Measurements from ENCODE around the gene MACROH2A2.

MACROH2A2 gene

DNA sequence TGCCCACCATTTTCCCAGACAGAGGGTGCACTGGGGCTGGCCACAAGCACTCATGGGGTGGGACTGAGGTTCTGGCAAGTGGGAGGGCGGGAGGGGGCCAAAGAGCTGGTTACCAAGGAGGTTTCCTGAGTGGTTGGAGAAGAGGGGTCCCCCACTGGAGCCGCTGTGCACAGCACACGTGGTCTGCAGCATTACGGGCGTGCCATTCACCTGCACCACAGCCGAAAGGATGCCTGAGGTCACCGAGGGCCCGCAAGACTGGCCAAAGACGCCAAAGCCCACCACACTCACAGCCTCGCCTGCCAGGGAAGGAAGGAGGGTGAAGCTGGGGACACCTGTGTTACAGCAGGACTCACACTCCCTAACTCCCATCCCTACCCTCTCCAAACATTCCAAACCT lies 89.9 kb downstream of the MACROH2A2 start:
- TF ChIP-seq, protein P1, sequence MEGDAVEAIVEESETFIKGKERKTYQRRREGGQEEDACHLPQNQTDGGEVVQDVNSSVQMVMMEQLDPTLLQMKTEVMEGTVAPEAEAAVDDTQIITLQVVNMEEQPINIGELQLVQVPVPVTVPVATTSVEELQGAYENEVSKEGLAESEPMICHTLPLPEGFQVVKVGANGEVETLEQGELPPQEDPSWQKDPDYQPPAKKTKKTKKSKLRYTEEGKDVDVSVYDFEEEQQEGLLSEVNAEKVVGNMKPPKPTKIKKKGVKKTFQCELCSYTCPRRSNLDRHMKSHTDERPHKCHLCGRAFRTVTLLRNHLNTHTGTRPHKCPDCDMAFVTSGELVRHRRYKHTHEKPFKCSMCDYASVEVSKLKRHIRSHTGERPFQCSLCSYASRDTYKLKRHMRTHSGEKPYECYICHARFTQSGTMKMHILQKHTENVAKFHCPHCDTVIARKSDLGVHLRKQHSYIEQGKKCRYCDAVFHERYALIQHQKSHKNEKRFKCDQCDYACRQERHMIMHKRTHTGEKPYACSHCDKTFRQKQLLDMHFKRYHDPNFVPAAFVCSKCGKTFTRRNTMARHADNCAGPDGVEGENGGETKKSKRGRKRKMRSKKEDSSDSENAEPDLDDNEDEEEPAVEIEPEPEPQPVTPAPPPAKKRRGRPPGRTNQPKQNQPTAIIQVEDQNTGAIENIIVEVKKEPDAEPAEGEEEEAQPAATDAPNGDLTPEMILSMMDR (IDR thresholded peaks at IDR 0.05; ENCODE audit: insufficient read depth, low read depth, low read length, missing control alignments): no peak
- no peak for DNase-seq (ENCODE audit: low read depth)
- H3K4me3 ChIP-seq (ENCODE audit: low read length): no peak overlapping the region

DNA sequence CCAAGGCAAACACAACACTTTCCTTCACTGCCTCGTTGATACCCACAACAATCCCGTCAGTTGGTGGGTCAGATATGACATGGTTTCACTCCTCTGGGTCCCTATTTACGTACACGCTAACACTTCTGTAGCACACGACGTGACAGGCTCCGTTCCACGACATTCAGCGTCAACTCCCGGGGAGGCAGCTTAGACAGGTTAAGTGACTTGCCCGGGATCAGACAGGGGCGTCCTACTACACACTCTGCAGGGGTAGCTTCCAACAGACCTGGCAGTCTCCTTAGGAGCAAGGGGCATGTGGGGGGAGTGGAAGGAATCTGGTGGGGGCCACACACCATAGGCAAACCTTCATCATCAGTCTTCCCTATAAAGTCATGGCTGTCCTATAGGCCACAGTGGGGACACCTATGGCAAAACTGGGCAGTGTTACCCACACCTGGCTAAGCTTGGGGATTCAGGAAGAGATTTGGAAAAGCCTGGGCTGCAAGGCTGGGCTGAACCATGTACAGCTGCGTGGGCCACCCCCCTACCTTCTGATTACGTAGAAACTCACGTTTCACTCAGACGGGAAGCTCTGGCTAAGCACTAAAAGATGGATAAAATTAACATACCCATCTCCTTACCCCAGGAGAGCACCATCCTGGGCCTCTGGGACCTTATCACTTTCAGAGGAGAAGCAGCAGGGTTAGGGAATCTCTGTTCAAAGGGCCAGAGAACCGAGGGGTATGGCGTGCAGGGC lies 91.9 kb downstream of the MACROH2A2 start:
- TF ChIP-seq, protein P1 (IDR thresholded peaks at IDR 0.05; ENCODE audit: insufficient read depth, low read depth, low read length, missing control alignments): no peak
- peak overlapping the region; percentile 77 for H3K4me3 ChIP-seq (ENCODE audit: low read length)

DNA sequence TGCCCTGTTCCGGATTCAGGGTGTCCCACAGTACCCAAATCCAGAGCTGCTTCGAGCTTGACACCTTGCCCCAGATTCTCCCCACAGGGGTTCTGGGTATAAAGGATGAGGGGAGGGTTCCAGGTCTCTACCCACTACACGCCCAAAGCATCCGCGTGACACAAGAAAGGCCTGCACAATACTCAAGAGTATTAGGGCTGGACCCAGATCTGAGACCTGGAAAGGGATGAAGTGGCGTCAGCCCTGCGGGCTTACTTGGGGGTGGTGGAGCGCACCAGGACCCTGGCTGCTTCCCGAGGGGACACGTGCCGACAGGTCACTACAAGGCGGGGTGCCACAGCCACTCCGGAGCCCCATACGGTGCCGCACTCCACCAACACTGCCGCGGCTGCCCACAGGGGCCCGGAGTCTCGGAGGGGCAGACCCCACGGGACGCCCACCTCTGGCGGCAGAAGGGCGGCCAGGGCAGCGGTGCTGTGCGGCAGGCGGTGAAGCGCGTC lies 92.6 kb downstream of the MACROH2A2 start:
- H3K4me3 ChIP-seq (ENCODE audit: low read length): peak overlapping the region; percentile 77
- DNase-seq (ENCODE audit: low read depth): peak; percentile 13
- TF ChIP-seq, protein P1 (IDR thresholded peaks at IDR 0.05; ENCODE audit: insufficient read depth, low read depth, low read length, missing control alignments): no peak

More for the DNA sequence above, 91.9 kb downstream of the MACROH2A2 start:
- no peak for DNase-seq (ENCODE audit: low read depth)

DNA sequence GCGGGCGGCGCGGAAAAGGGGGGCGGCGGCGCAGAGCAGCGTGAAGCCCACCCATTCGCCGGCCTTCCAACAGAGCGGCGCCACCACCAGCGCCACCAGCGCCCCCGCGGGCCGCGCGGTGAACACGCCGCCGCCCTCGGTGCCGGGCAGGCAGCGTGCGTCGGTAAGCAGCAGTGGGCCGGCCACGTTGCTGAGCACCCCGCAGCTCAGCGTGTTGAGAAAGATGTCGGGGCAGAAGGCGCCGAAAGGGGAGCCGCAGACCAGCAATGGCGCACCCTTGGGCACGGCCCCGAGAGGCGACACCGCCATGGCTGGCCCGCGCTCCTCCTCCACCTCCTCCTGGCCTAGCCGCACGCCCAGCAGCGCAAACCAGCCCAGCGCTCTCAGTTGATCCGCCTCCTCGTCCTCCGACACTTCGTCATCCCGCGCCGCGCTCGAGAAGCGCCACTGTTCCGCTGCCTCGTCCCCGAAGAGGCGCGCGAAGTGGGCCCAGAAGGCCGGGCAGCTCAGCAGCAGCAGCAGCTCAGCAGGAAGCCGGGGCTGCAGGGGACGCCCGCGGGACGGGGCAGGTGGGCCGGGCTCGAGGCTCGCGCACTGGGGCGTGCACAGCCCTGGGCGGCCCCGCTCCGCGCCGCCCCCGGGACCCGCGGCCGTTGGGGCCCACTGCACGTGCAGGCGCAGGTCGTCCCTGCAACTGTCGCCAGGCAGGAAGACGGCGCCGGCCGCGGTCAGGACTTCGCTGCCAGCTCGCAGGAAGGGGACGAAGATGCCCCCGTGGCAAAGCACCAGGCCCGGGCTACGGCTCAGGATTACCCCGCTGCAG lies 93.2 kb downstream of the MACROH2A2 start:
- H3K4me3 ChIP-seq (ENCODE audit: low read length): peak overlapping the region; percentile 77
- peak; percentile 79 for DNase-seq (ENCODE audit: low read depth)
- TF ChIP-seq, protein P1 (IDR thresholded peaks at IDR 0.05; ENCODE audit: insufficient read depth, low read depth, low read length, missing control alignments): no peak

DNA sequence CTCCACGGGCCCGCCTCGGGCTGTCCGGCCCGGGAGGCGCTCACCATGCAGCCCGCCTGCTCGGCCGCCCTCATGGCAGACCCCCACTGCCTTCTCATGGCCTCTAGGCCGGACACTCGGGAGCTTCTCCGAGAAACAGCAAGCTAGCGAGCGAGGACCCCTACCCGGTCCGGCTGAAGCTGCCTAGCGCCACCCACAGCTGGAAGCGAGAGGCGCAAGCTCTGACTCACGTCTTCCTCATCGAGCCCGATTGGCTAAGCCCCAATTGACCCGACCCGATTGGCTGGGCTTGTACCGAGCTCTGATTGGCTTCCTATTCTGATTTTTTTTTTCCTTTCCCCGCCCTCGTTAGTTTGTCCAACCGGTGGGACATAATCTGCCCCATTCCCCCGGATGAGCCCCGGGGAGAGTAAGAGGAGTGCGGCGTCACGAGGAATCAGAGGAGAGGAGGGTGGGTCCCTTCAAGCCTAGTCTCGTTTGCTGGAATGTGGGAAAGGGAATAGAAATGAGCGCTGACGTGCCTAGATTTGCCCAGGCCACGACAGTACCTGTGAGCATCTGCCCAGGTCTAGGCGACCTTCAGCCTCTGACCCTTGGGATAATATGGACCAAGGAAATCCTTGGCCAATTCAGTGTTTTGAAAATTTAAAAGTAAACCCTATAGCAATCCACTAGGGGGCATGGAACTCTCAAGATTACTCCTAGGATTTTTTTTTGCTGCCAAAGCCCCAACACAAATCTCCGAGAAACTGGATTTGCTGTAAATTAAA lies 94.0 kb downstream of the MACROH2A2 start, which contains the start of gene TYSND1:
Gene TYSND1, minus strand, starts transcription at position 212 of the 770 bp plus-strand sequence. Its CDS starts 114 bp downstream, at position 98.
- peak; percentile 100 for DNase-seq (ENCODE audit: low read depth)
- peak within 1 kb of the TSS; percentile 77 for H3K4me3 ChIP-seq (ENCODE audit: low read length)
- TF ChIP-seq, protein P1 (IDR thresholded peaks at IDR 0.05; ENCODE audit: insufficient read depth, low read depth, low read length, missing control alignments): peak; percentile 84

DNA sequence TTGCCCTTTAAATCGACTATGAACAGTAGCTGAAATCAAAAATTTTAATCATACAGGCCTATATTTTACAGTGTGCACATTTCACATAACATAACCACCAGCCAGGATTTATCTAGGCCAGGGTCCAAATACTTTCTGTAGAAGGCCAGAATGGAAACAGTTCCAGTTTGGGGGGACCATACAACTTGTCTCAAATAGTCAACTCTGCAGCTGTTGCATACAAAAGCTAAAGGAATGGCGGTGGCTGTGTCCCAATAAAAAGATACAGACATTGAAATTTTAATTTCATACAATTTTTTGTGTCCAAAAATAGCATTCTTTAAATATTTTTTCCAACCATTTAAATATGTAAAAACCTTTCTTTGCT lies 94.6 kb downstream of the MACROH2A2 start:
- TF ChIP-seq, protein P1 (IDR thresholded peaks at IDR 0.05; ENCODE audit: insufficient read depth, low read depth, low read length, missing control alignments): no peak
- no peak overlapping the region for H3K4me3 ChIP-seq (ENCODE audit: low read length)
- no peak for DNase-seq (ENCODE audit: low read depth)
